IMR-90 (cell line): ENCODE data around the gene MLXIPL.

Experiments used
- CEBPB ChIP-seq: IDR thresholded peaks from 2 replicates; pipeline ENCODE4 v1.6.1; 2012; ENCODE audit warnings: low read depth, low read length, improper control_type of control experiment
- CHD1 ChIP-seq: IDR thresholded peaks from 2 replicates; pipeline ENCODE4 v1.6.1; 2012; ENCODE audit warnings: low read depth, low read length, improper control_type of control experiment
- CTCF ChIP-seq: conservative IDR thresholded peaks from 2 replicates; pipeline ENCODE4 v1.5.1; 2012; ENCODE audit warnings: mild to moderate bottlenecking, low read depth, low read length, improper control_type of control experiment
- MAFK ChIP-seq: IDR thresholded peaks from 2 replicates; pipeline ENCODE4 v1.6.1; 2012; ENCODE audit warnings: low read depth, low read length, improper control_type of control experiment
- NFE2L2 ChIP-seq: fragments of 150-350 bp; IDR thresholded peaks from 2 replicates; pipeline ENCODE4 v1.6.1; 2016; ENCODE audit warnings: low read depth, mild to moderate bottlenecking, low read length
- POLR2A ChIP-seq: IDR thresholded peaks from 2 replicates; pipeline ENCODE4 v1.6.1; 2012; ENCODE audit warnings: mild to moderate bottlenecking, low read depth, low read length
- RAD21 ChIP-seq: IDR thresholded peaks from 2 replicates; pipeline ENCODE4 v1.6.1; 2012; ENCODE audit warnings: low read length, improper control_type of control experiment

GRCh38 chr7:73586911-73587310 is 37.4 kb downstream of the MLXIPL start:
- TF ChIP-seq CTCF (no peak), POLR2A (no peak), NFE2L2 (no peak), MAFK (no peak), RAD21 (no peak), CHD1 (no peak), CEBPB (no peak)
